Ascending aorta (tissue), 2 donors: Measurements from ENCODE around the gene CYTH1. TPM values are rescaled to one million over a fixed set of nuclear protein-coding genes. Genes with fewer than 3 reads are reported as not detected.

ENCODE experiments used
- DNase-seq, 2 donors: peaks; one replicate each; pipeline ENCODE4 v3.0.0-alpha.2; 2019; ENCODE audit warnings: low spot score in 2 of 2
- H3K27ac ChIP-seq, 2 donors: fragments of 200-600 bp; sonication (generic); one replicate each; pipeline ENCODE4 v1.5.1; 2016 to 2017; ENCODE audit warnings: mild to moderate bottlenecking in 1 of 2
- H3K27me3 ChIP-seq: fragments of 200-600 bp; sonication (generic); one replicate; pipeline ENCODE4 v1.5.1; 2017
- H3K36me3 ChIP-seq, 2 donors: fragments of 200-600 bp; sonication (generic); one replicate each; pipeline ENCODE4 v1.5.1; 2016
- H3K4me1 ChIP-seq, 2 donors: fragments of 200-600 bp; sonication (generic); one replicate each; pipeline ENCODE4 v1.5.1; 2016 to 2017; ENCODE audit warnings: mild to moderate bottlenecking in 1 of 2
- H3K4me3 ChIP-seq, 2 donors: fragments of 200-600 bp; sonication (generic); one replicate each; pipeline ENCODE4 v1.5.1; 2016 to 2017; ENCODE audit warnings: mild to moderate bottlenecking in 1 of 2
- H3K9me3 ChIP-seq, 2 donors: fragments of 200-600 bp; sonication (generic); one replicate each; pipeline ENCODE4 v1.5.1; 2016
- intact Hi-C: fragments of 100-400 bp; cut with DNase I; formaldehyde crosslinking; loops from one replicate; pipeline ENCODE4 v1.15.1; 2023
- total RNA-seq: library from RNA; depleted of rRNA; stranded (reverse); fragments of >200 nt; gene quantifications from one replicate; pipeline ENCODE4 v1.1.0, GENCODE V29; 2016
- TF ChIP-seq, protein P1 (sequence below), 3 experiments: fragments of 200-600 bp in 2 of 3; fragments of 450-650 bp in 1 of 3; sonication (generic) in 2 of 3; IDR thresholded peaks; one replicate each; pipeline ENCODE4 v1.5.1; 2016 to 2019; ENCODE audit warnings: antibody characterized with exemption in 3 of 3, mild to moderate bottlenecking in 1 of 3, moderate library complexity in 1 of 3

The CYTH1 gene
- total RNA-seq, 1 donor from 2014 or later = 46.5 TPM

DNA sequence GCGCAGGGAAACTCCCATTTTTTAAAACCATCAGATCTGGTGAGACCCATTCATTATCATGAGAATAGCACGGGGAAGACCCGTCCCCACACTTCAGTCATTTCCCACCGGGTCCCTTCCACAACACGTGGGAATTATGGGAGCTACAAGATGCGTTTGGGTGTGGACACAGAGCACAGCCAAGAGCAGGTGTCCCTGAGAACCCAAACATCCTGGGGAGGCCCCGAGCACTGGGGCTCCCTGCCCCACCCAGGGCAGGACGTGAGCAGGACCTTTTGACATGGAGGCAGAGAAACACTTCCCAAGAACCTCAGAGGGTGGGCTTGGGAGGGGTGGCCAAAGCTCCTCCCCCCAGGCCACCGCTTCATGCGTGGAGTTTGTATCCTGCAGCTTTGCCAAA is 115.0 kb downstream of the CYTH1 start:
- TF ChIP-seq, protein P1, sequence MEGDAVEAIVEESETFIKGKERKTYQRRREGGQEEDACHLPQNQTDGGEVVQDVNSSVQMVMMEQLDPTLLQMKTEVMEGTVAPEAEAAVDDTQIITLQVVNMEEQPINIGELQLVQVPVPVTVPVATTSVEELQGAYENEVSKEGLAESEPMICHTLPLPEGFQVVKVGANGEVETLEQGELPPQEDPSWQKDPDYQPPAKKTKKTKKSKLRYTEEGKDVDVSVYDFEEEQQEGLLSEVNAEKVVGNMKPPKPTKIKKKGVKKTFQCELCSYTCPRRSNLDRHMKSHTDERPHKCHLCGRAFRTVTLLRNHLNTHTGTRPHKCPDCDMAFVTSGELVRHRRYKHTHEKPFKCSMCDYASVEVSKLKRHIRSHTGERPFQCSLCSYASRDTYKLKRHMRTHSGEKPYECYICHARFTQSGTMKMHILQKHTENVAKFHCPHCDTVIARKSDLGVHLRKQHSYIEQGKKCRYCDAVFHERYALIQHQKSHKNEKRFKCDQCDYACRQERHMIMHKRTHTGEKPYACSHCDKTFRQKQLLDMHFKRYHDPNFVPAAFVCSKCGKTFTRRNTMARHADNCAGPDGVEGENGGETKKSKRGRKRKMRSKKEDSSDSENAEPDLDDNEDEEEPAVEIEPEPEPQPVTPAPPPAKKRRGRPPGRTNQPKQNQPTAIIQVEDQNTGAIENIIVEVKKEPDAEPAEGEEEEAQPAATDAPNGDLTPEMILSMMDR (IDR thresholded peaks at IDR 0.05) = no peak
- no peak for DNase-seq

DNA sequence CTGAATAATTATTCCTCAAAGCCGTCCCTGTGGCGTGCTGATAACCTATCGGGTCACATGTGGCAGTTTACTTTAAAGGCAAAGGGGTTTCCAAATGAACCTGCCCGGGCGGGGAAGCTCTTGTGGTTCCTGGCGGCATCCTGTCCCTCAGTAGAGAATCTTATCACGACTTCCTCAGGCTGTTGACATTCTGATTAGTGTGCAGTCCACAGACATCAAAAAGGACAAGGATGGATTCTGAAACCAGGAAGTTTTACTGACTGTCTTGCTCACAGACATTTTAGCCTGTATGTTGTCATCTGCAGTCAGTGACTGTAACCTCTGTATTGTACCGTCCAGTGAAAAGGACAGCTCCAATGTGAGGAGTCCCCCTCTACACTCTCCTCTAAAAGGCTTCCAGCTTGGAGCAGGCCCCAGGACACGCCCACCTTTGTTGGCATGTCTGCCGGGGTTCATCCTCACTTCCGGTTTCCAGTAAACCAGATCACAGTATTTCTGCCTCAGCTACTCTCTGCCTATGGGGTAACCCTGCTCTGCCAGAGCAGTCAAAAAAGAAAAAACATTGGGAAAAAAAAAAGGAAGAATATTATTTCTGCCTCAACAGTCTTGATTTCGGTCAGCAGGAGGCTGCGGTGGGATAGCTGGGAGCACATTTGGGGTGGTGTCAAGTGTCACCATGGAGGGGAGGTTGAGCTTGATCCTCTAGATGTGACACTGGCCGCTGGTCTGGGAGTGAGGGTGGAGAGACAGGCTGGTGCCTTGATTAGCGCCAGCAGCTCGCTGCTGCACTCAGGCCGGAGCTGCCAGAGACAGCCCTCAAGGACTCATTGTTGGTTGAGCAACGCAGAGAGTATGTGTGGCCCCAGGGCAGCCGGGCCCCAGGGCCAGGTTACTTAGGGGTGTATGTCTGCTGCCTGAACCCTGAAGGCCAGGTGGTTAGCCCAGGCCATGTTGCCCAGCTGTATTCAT is 115.8 kb downstream of the CYTH1 start:
- Histone ChIP-seq H3K4me3 (no peak overlapping the region), H3K27me3 (no peaks in the 10 kb centered on the region), H3K36me3 (no peaks in the 10 kb centered on the region), H3K27ac (peak overlapping the region; percentile 17 to 38), H3K4me1 (no peaks in the 10 kb centered on the region), H3K9me3 (no peaks in the 10 kb centered on the region)
- no peak for DNase-seq
- intact Hi-C loops = no loop called here
- TF ChIP-seq, protein P1 (IDR thresholded peaks at IDR 0.05) = no peak

More for the DNA sequence above, 115.0 kb downstream of the CYTH1 start:
- intact Hi-C loops = no loop called here
- no peaks in the 10 kb centered on the region for H3K27me3 ChIP-seq
- no peaks in the 10 kb centered on the region for H3K9me3 ChIP-seq
- no peaks in the 10 kb centered on the region for H3K4me1 ChIP-seq
- H3K27ac ChIP-seq = peak overlapping the region in 1 of 2 donors; percentile 38
- no peaks in the 10 kb centered on the region for H3K36me3 ChIP-seq
- no peak overlapping the region for H3K4me3 ChIP-seq

DNA sequence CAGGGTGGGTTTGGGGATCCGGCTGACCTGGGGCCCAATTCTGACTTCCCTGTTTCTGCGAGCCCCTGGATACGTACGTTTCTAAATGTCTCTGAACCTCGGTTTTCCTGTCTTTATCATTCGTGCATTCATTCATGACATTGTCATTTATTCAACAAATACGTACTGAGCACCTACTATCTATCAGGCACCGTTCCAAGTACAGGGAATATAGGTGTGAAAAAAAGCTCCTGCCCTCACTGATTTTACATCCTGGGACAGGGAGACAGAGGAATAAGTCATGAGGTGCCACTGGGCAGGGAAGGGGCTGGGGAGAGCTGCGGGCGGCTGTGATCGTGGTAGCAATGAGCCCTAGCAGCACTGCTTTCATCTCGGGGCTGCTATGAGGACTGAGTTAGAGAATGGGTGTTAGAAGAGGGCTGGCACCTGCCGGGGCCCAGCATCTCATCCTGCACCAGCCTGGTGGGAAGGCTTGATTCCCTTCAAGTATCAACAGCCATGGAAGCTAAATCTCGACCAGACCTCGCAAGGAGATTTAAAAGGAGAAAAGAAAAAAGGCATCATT is 116.6 kb downstream of the CYTH1 start:
- no peaks in the 10 kb centered on the region for H3K27me3 ChIP-seq
- no peak overlapping the region for H3K27ac ChIP-seq
- TF ChIP-seq, protein P1 (IDR thresholded peaks at IDR 0.05) = no peak
- no peaks in the 10 kb centered on the region for H3K4me1 ChIP-seq
- H3K36me3 ChIP-seq = no peaks in the 10 kb centered on the region
- intact Hi-C loops = no loop called here
- no peak overlapping the region for H3K4me3 ChIP-seq
- DNase-seq = no peak
- H3K9me3 ChIP-seq = no peaks in the 10 kb centered on the region

DNA sequence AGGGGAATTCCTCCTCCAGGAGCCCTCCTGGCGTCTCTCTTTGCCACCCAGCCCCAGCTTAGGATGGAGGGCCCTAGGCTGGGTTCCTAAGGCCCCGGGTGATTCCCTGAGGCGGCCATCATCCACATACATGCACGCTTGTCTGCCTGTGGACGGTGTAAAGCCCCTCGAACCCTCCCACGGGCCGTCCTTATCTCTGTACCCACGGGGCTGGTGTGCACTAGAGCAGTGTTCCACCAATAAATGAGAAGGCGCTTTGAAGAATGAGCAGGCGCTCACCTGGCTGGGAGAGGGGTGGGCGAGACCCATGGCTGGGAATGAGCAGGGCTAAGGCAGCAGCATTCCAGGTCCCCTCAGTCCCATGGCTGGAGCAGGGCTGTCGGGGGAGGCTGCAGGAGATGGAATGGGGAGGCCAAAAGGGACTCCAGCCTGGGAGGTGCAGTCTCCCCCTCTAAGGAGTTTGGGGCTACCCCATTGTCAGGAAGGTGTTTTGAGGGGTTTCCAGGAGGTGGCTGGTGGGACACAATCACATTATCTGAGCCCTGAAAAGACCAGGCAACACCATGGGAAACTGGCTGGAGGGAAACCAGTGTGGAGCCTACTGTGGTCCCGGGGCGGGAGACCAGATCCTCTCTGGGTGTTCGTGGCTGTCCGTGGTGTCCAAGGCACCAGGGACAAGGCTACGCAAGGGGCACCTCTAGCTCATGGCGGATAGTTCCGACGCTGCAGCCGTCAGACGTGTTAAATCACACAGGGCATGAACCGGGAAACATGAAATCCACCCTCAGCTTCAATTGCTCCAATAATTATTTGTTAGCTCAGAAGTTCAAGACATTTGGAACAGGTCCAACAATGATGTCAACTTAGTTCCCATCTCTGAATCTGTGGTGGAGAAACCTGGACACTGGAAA is 117.3 kb downstream of the CYTH1 start:
- intact Hi-C loops = no loop called here

More for the DNA sequence above, 117.3 kb downstream of the CYTH1 start:
- no peak overlapping the region for H3K27ac ChIP-seq
- no peak for DNase-seq
- TF ChIP-seq, protein P1 (IDR thresholded peaks at IDR 0.05) = no peak
- H3K4me1 ChIP-seq = no peaks in the 10 kb centered on the region
- no peak overlapping the region for H3K4me3 ChIP-seq
- H3K36me3 ChIP-seq = no peaks in the 10 kb centered on the region
- no peaks in the 10 kb centered on the region for H3K27me3 ChIP-seq
- no peaks in the 10 kb centered on the region for H3K9me3 ChIP-seq
